ENCODE measurements around the gene CHORDC1. TPM values are rescaled to one million over a fixed set of nuclear protein-coding genes. Genes with fewer than 3 reads are reported as not detected.
"Not testable (repeated sequence)": the region's sequence is repeated elsewhere in the genome, so short reads cannot be mapped to it uniquely, and the experiment has no call there.

CHORDC1 gene
- total RNA-seq, 8 experiments from 2014 or later: 41.3 to 70.4 (median 51.2) TPM

DNA sequence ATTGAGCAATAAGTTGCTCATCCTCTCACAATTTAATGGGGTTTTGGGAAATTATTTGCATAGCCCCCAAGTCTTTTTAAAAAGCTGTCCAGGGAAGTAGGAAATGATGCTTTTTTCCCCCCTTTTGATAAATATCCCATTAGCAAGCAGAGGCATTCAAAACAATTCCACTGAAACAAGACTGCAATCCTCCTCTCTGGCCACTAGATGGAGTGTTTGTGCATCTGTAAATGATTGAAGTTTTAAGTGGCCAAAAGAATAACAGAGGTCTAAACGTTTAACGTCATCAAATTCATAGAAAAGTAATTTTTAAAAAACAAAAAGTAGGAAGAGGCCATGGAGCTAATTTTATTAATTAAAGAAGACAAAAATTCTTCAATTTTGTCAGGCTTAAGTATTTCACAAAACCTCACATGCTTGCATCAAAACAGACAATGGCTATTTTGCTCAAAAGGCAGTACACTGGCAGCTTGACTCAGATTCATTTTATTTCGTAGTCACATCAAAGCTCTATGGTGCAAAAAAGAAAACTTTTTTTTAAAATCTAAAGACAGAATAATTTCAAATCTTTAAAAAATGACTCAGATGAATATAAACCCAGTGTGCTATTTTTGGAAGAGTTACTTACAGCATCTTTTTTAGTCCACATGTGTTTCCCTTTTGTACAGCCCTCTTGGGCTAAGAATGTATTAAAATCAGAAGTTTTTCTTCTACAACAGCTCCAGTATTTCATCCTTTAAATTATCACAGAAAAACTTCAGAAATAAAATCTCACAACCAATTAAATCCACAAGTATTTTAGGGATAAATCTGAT, 17.8 kb downstream of the CHORDC1 start:
- Histone ChIP-seq H3K27ac (no peak overlapping the region), H3K4me3 (no peak overlapping the region), H3K4me1 (replicated peaks in 1 of 2) (no peaks in the 10 kb centered on the region)
- ATAC-seq (replicated peaks in 6 of 8): peak in 3 of 8 experiments; percentile 51 to 59 (median 52)
- 3 to 37% (median 19%) methylated on average over 1 to 3 of the region's 3 CpGs for WGBS, 10 experiments
- in situ Hi-C loops (cut with MboI; ENCODE audit: low pct_unique_long_range_greater_than_20kb in 2 of 9, low sequenced_read_pairs in 9 of 9, unreplicated experiment in 9 of 9): no loop called here

- H3K27ac ChIP-seq: no peak overlapping the region
- in situ Hi-C loops (cut with MboI; ENCODE audit: low pct_unique_long_range_greater_than_20kb in 2 of 9, low sequenced_read_pairs in 9 of 9, unreplicated experiment in 9 of 9): no loop called here
- no peaks in the 10 kb centered on the region for H3K4me1 ChIP-seq (replicated peaks in 1 of 2)
- 82 to 100% (median 93%) methylated on average over 2 to 12 of the region's 13 CpGs; no CpG with 5 or more reads in 1 of the 10 experiments for WGBS, 10 experiments
- no peak for ATAC-seq (replicated peaks in 6 of 8)
- H3K4me3 ChIP-seq: no peak overlapping the region
Measured at GRCh38 chr11:90204407-90204806, 18.4 kb downstream of the CHORDC1 start.

DNA sequence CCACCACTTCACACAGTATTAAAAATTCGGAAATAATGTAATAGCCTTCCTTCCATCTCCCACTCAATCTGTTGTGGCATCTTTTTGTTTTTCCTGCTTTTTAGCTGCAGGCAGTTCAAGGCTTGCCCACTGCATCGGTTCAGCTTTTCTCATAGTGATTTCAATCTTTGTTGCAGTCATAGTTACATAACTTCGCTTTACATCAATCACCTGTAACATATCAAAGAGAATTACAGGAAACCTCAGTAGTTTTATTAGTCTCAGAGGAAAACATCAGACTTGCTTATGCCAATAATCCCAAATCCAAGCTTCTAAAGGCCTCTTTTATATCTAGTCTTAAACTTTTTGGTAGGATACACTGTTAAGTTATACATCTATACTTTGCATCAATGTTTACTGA, 20.5 kb downstream of the CHORDC1 start:
- in situ Hi-C loops (cut with MboI; ENCODE audit: low pct_unique_long_range_greater_than_20kb in 2 of 9, low sequenced_read_pairs in 9 of 9, unreplicated experiment in 9 of 9): no loop called here
- 81 to 100% (median 93%) methylated on average over 1 to 3 of the region's 3 CpGs; no CpG with 5 or more reads in 1 of the 10 experiments for WGBS, 10 experiments
- H3K4me3 ChIP-seq: no peak overlapping the region
- no peaks in the 10 kb centered on the region for H3K4me1 ChIP-seq (replicated peaks in 1 of 2)
- H3K27ac ChIP-seq: no peak overlapping the region
- ATAC-seq (replicated peaks in 6 of 8): no peak

DNA sequence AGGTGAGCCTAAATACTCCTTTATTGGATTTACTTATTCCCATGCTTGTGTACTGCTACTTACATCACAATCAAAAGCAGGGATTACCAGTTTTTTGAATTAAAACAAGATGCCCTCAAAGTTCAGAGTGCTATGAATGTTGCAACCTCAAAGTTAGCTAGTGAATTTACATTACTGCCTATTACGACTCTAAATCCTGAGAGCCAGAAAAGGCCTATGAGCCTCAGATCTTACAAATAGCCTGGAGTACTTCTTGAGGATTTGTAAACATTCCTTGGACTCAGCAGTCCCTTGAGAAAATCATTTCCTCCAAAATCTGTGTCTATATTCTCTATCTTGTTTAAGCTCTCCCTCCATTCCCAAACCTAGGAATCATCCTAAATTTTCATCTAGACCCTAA, 25.5 kb downstream of the CHORDC1 start:
- no peak for ATAC-seq (replicated peaks in 6 of 8)
- Histone ChIP-seq H3K4me1 (replicated peaks in 1 of 2) (no peaks in the 10 kb centered on the region), H3K4me3 (no peak overlapping the region), H3K27ac (no peak overlapping the region)
- in situ Hi-C loops (cut with MboI; ENCODE audit: low pct_unique_long_range_greater_than_20kb in 2 of 9, low sequenced_read_pairs in 9 of 9, unreplicated experiment in 9 of 9): no loop called here
- WGBS, 10 experiments: 86 to 100% (median 96%) methylated on average over 1 of the region's 1 CpG; no CpG with 5 or more reads in 2 of the 10 experiments

GRCh38 chr11:90192869-90193582, 29.8 kb downstream of the CHORDC1 start:
- in situ Hi-C loops (cut with MboI; ENCODE audit: low pct_unique_long_range_greater_than_20kb in 2 of 9, low sequenced_read_pairs in 9 of 9, unreplicated experiment in 9 of 9): no loop called here
- Histone ChIP-seq H3K4me3 (no peak overlapping the region), H3K4me1 (replicated peaks in 1 of 2) (no peaks in the 10 kb centered on the region), H3K27ac (no peak overlapping the region)
- ATAC-seq (replicated peaks in 6 of 8): no peak
- WGBS, 10 experiments: 43 to 100% (median 94%) methylated on average over 1 to 4 of the region's 4 CpGs

- Histone ChIP-seq H3K27ac (no peak overlapping the region), H3K4me1 (replicated peaks in 1 of 2) (no peaks in the 10 kb centered on the region), H3K4me3 (no peak overlapping the region)
- in situ Hi-C loops (cut with MboI; ENCODE audit: low pct_unique_long_range_greater_than_20kb in 2 of 9, low sequenced_read_pairs in 9 of 9, unreplicated experiment in 9 of 9): no loop called here
- 80 to 100% (median 100%) methylated on average over 1 to 2 of the region's 2 CpGs; no CpG with 5 or more reads in 1 of the 10 experiments for WGBS, 10 experiments
- ATAC-seq (replicated peaks in 6 of 8): no peak
Measured at GRCh38 chr11:90189011-90189410, 33.8 kb downstream of the CHORDC1 start.

GRCh38 chr11:90187839-90188238, 35.0 kb downstream of the CHORDC1 start:
- Histone ChIP-seq H3K4me3 (no peak overlapping the region), H3K27ac (no peak overlapping the region), H3K4me1 (replicated peaks in 1 of 2) (no peaks in the 10 kb centered on the region)
- in situ Hi-C loops (cut with MboI; ENCODE audit: low pct_unique_long_range_greater_than_20kb in 2 of 9, low sequenced_read_pairs in 9 of 9, unreplicated experiment in 9 of 9): no loop called here
- 50 to 100% (median 94%) methylated on average over 1 to 3 of the region's 3 CpGs for WGBS, 10 experiments
- no peak for ATAC-seq (replicated peaks in 6 of 8)

GRCh38 chr11:90179923-90180322, 42.9 kb downstream of the CHORDC1 start:
- no peak overlapping the region for H3K4me3 ChIP-seq
- in situ Hi-C loops (cut with MboI; ENCODE audit: low pct_unique_long_range_greater_than_20kb in 2 of 9, low sequenced_read_pairs in 9 of 9, unreplicated experiment in 9 of 9): no loop called here
- 7 to 100% (median 50%) methylated on average over 1 to 2 of the region's 2 CpGs for WGBS, 10 experiments
- no peak overlapping the region for H3K27ac ChIP-seq
- no peaks in the 10 kb centered on the region for H3K4me1 ChIP-seq (replicated peaks in 1 of 2)
- ATAC-seq (replicated peaks in 6 of 8): no peak

DNA sequence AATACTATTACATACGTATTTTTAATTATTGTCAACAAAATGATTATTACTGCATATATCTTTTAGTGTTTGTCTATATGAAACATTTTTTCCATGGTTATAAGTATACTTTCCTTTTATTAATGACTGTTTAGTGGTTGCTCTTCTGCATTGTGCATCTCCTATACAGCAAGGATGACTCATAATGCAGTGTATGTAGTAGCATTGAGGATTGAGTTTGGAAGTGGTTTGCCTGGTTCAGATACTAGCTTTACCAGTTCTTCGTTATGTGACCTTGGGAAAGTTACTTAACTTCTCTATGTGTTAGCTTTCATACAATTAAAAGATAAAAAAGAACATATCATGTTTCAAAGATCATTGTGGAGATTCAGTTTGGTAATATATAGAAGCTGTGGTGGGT, 44.1 kb downstream of the CHORDC1 start:
- Histone ChIP-seq H3K27ac (no peak overlapping the region), H3K4me3 (no peak overlapping the region), H3K4me1 (replicated peaks in 1 of 2) (no peaks in the 10 kb centered on the region)
- no peak for ATAC-seq (replicated peaks in 6 of 8)
- in situ Hi-C loops (cut with MboI; ENCODE audit: low pct_unique_long_range_greater_than_20kb in 2 of 9, low sequenced_read_pairs in 9 of 9, unreplicated experiment in 9 of 9): no loop called here
- WGBS, 10 experiments: 46 to 100% (median 100%) methylated on average over 1 to 2 of the region's 2 CpGs; no CpG with 5 or more reads in 1 of the 10 experiments

DNA sequence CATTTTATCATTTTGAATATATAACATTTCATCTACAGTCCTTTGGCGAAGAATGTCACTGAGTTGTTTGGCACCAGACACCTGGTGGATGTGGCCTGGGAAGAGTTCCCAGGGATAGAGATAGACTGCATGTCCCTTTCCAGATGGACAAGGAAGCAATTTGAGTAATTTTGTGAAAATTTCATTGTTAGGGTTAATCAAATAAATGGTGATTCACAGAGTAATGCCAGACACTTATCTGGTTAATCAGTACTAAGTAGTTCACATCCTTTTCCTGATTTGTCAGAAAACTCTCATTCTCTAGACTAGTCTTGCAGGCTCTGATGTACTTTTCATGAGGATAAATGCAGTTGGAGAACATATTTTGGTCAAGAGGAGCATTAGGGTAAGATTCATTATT, 46.8 kb downstream of the CHORDC1 start:
- ATAC-seq (replicated peaks in 6 of 8): no peak
- Histone ChIP-seq H3K4me1 (replicated peaks in 1 of 2) (no peaks in the 10 kb centered on the region), H3K27ac (no peak overlapping the region), H3K4me3 (no peak overlapping the region)
- 80 to 100% (median 100%) methylated on average over 1 of the region's 1 CpG; no CpG with 5 or more reads in 5 of the 10 experiments for WGBS, 10 experiments
- in situ Hi-C loops (cut with MboI; ENCODE audit: low pct_unique_long_range_greater_than_20kb in 2 of 9, low sequenced_read_pairs in 9 of 9, unreplicated experiment in 9 of 9): no loop called here

DNA sequence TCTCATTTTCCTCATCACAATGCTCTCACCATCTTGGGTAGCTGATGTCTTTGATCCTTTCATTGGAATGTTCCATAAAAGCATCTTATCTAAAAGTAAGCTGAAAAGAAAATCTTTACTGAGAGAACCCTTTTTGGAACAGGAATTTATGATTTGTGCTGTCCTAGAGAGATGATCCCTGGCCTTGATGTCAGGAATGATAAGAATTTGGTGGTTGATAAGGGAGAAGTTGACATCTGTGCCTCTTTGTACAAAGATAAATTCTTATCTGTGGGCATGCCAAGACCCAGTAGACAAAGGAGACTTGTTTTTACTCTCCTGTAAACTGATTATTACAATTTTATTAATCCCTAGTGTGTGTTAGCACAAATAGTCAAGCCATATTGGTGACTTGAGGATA, 51.5 kb downstream of the CHORDC1 start:
- no peaks in the 10 kb centered on the region for H3K4me1 ChIP-seq (replicated peaks in 1 of 2)
- in situ Hi-C loops (cut with MboI; ENCODE audit: low pct_unique_long_range_greater_than_20kb in 2 of 9, low sequenced_read_pairs in 9 of 9, unreplicated experiment in 9 of 9): no loop called here
- H3K4me3 ChIP-seq: no peak overlapping the region
- ATAC-seq (replicated peaks in 6 of 8): no peak
- H3K27ac ChIP-seq: no peak overlapping the region

DNA sequence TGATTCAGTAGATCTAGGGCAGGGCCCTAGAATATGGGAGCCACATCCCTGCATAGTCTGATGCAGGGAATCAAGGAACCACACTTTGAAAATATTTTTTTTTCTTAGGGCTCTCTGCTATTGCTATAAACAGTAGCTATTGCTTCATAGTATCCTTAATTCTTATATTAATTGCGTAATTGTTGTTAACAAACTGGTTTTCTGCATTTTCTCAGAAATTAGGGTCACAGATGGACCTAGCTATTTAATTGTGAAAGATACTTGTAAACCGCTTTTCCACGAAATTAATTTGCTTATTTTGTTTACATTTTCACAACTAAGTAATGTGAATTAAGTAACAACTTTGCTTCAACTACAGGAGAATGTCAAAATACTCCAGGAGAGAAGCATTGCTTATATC, 54.3 kb downstream of the CHORDC1 start:
- 25 to 100% (median 90%) methylated on average over 1 to 3 of the region's 3 CpGs for WGBS, 10 experiments
- ATAC-seq (replicated peaks in 6 of 8): no peak
- H3K4me3 ChIP-seq: no peak overlapping the region
- in situ Hi-C loops (cut with MboI; ENCODE audit: low pct_unique_long_range_greater_than_20kb in 2 of 9, low sequenced_read_pairs in 9 of 9, unreplicated experiment in 9 of 9): no loop called here
- no peaks in the 10 kb centered on the region for H3K4me1 ChIP-seq (replicated peaks in 1 of 2)
- H3K27ac ChIP-seq: no peak overlapping the region

- 44 to 100% (median 65%) methylated on average over 1 to 4 of the region's 8 CpGs; no CpG with 5 or more reads in 4 of the 10 experiments for WGBS, 10 experiments
- H3K4me1 ChIP-seq (replicated peaks in 1 of 2); H3K27ac ChIP-seq; H3K4me3 ChIP-seq; in situ Hi-C loops (cut with MboI; ENCODE audit: low pct_unique_long_range_greater_than_20kb in 2 of 9, low sequenced_read_pairs in 9 of 9, unreplicated experiment in 9 of 9); ATAC-seq (replicated peaks in 6 of 8): not testable (repeated sequence)
Measured at GRCh38 chr11:90167704-90168103, 55.1 kb downstream of the CHORDC1 start.
